ENCODE measurements around the gene VPS35L.
"Not testable (repeated sequence)": the region's sequence is repeated elsewhere in the genome, so short reads cannot be mapped to it uniquely, and the experiment has no call there.

VPS35L gene

GRCh38 chr16:19654147-19654546 lies 98.6 kb downstream of the VPS35L start:
- no peaks in the 10 kb centered on the region for H3K4me1 ChIP-seq (ENCODE audit: control insufficient read depth, insufficient read depth, low read length)
- H3K4me3 ChIP-seq (ENCODE audit: low read length), result no peak overlapping the region
- no peak overlapping the region for H3K27ac ChIP-seq (ENCODE audit: low read depth, low read length)
- H3K36me3 ChIP-seq (ENCODE audit: control insufficient read depth, insufficient read depth, low read length), result peaks cover 15% of the 10 kb centered on the region
- H3K27me3 ChIP-seq (ENCODE audit: control insufficient read depth, insufficient read depth, low read length), result no peaks in the 10 kb centered on the region
- H3K9ac ChIP-seq (ENCODE audit: low read length), result no peak overlapping the region

DNA sequence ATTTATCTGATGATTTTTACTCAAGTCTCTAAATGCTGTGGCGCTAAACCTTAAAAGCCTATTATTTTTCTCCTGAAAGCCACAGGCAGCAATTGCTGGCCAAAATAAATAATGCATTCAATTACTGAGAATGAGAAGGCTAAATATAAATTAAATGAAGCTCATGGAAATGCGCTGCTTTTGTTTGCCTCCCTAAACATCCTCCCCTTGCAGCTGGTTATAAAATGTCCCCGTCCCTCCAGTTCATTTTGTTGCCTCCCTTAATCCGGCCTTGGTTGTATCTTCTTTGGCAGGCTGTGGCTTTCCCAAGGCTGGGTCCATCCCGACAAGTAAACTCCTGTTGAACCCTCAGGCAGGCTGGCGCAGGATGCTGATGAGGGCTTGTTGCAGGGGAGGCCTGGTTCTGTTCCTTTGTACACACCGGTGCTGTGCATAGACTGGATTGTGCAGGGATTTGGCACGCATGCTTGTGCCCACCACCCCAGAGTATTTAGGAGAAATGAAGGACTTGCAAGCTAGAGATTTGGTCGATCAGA lies 99.8 kb downstream of the VPS35L start:
- H3K36me3 ChIP-seq (ENCODE audit: control insufficient read depth, insufficient read depth, low read length), result peaks cover 15% of the 10 kb centered on the region
- H3K9ac ChIP-seq (ENCODE audit: low read length), result no peak overlapping the region
- H3K4me1 ChIP-seq (ENCODE audit: control insufficient read depth, insufficient read depth, low read length), result no peaks in the 10 kb centered on the region
- H3K27ac ChIP-seq (ENCODE audit: low read depth, low read length), result no peak overlapping the region
- no peak overlapping the region for H3K4me3 ChIP-seq (ENCODE audit: low read length)
- H3K27me3 ChIP-seq (ENCODE audit: control insufficient read depth, insufficient read depth, low read length), result no peaks in the 10 kb centered on the region

DNA sequence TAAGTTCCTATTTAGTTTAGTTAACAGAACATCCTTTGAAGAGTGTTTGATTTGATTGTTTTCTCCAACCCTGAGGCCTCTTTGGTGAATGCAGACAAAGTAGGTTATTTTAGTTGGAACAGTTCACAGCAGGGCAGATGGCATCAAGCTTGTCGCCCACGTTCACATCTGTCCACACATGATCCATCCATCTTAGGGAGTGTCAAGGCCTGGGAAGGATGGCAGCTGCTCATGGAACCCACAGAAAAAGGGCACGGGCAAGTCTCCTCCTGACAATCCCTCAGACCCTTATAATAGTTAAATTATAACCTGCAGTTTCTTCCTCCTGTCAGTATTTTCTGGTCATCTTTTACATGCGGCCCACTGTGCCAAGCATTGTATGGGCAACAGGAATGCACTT lies 102.3 kb downstream of the VPS35L start:
- Histone ChIP-seq H3K36me3 (ENCODE audit: control insufficient read depth, insufficient read depth, low read length) (peaks cover 12% of the 10 kb centered on the region), H3K27me3 (ENCODE audit: control insufficient read depth, insufficient read depth, low read length) (no peaks in the 10 kb centered on the region), H3K4me1 (ENCODE audit: control insufficient read depth, insufficient read depth, low read length) (no peaks in the 10 kb centered on the region), H3K9ac (ENCODE audit: low read length) (no peak overlapping the region), H3K4me3 (ENCODE audit: low read length) (no peak overlapping the region), H3K27ac (ENCODE audit: low read depth, low read length) (no peak overlapping the region)

DNA sequence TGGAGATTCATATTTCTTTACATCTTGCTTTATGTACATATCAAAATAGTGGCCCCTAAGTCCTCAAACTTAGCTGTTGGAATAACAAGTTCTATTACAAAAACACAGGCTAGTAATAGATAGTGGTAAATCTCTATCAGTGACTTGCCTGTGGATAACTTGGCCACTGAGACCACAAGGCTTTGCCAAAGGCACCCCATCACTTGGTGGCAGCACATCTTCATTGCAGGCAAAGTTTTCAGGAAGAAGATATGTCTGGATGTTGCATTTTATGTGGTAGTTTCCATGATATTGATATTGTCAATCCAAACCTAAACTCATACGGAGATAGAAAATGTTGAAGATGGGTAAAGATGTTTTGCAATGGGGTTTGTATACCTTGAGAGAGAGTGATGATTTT lies 104.1 kb downstream of the VPS35L start:
- Histone ChIP-seq H3K9ac (ENCODE audit: low read length) (no peak overlapping the region), H3K27ac (ENCODE audit: low read depth, low read length) (no peak overlapping the region), H3K4me1 (ENCODE audit: control insufficient read depth, insufficient read depth, low read length) (no peaks in the 10 kb centered on the region), H3K36me3 (ENCODE audit: control insufficient read depth, insufficient read depth, low read length) (no peaks in the 10 kb centered on the region), H3K27me3 (ENCODE audit: control insufficient read depth, insufficient read depth, low read length) (no peaks in the 10 kb centered on the region), H3K4me3 (ENCODE audit: low read length) (no peak overlapping the region)

DNA sequence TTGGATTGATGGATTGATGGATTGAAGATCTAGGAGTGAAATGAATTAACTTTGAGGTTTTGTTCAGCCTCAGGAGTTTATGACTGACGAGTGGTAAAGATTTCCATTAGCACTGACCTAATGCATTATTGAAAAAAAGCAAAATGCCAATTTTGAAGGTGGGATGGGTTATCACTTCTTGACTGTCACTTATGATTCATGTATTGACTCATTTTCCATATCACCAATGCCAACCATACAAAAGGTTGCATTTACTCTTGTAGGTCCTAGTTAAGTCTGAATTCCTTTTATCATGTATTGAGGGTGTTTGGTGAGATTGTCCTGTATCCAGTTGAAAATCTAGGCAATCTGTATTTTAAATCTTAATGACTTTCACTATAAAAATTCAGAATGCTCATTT lies 104.9 kb downstream of the VPS35L start:
- H3K36me3 ChIP-seq (ENCODE audit: control insufficient read depth, insufficient read depth, low read length), result no peaks in the 10 kb centered on the region

GRCh38 chr16:19662351-19662750 lies 106.8 kb downstream of the VPS35L start:
- no peaks in the 10 kb centered on the region for H3K4me1 ChIP-seq (ENCODE audit: control insufficient read depth, insufficient read depth, low read length)
- H3K9ac ChIP-seq (ENCODE audit: low read length), result no peak overlapping the region
- H3K27me3 ChIP-seq (ENCODE audit: control insufficient read depth, insufficient read depth, low read length), result no peaks in the 10 kb centered on the region
- H3K27ac ChIP-seq (ENCODE audit: low read depth, low read length), result no peak overlapping the region
- no peaks in the 10 kb centered on the region for H3K36me3 ChIP-seq (ENCODE audit: control insufficient read depth, insufficient read depth, low read length)
- H3K4me3 ChIP-seq (ENCODE audit: low read length), result no peak overlapping the region

More for the DNA sequence above, 104.9 kb downstream of the VPS35L start:
- Histone ChIP-seq H3K27ac (ENCODE audit: low read depth, low read length) (no peak overlapping the region), H3K4me3 (ENCODE audit: low read length) (no peak overlapping the region), H3K4me1 (ENCODE audit: control insufficient read depth, insufficient read depth, low read length) (no peaks in the 10 kb centered on the region), H3K9ac (ENCODE audit: low read length) (no peak overlapping the region), H3K27me3 (ENCODE audit: control insufficient read depth, insufficient read depth, low read length) (no peaks in the 10 kb centered on the region)

GRCh38 chr16:19664166-19664565 lies 108.7 kb downstream of the VPS35L start:
- H3K9ac ChIP-seq (ENCODE audit: low read length), result no peak overlapping the region
- H3K4me3 ChIP-seq (ENCODE audit: low read length), result no peak overlapping the region
- H3K27ac ChIP-seq (ENCODE audit: low read depth, low read length), result no peak overlapping the region
- no peaks in the 10 kb centered on the region for H3K4me1 ChIP-seq (ENCODE audit: control insufficient read depth, insufficient read depth, low read length)
- no peaks in the 10 kb centered on the region for H3K27me3 ChIP-seq (ENCODE audit: control insufficient read depth, insufficient read depth, low read length)
- H3K36me3 ChIP-seq (ENCODE audit: control insufficient read depth, insufficient read depth, low read length), result peaks cover 4% of the 10 kb centered on the region

DNA sequence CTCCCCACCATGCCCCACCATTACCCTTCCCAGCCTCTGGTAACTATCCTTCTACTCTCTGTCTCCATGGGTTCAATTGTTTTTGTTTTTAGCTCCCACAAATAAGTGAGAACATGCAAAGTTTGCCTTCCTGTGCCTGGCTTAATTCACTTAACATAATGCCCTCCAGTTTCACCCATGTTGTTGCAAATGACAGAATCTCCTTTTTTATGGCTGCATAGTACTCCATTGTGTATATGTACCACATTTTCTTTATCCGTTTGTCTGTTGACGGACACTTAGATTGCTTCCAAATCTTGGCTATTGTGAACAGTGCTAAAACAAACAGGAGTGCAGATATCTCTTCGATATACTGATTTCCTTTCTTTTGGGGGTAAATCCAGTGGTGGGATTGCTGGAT lies 109.8 kb downstream of the VPS35L start:
- not testable (repeated sequence) for H3K36me3 ChIP-seq (ENCODE audit: control insufficient read depth, insufficient read depth, low read length); H3K27ac ChIP-seq (ENCODE audit: low read depth, low read length); H3K9ac ChIP-seq (ENCODE audit: low read length); H3K27me3 ChIP-seq (ENCODE audit: control insufficient read depth, insufficient read depth, low read length); H3K4me3 ChIP-seq (ENCODE audit: low read length); H3K4me1 ChIP-seq (ENCODE audit: control insufficient read depth, insufficient read depth, low read length)

DNA sequence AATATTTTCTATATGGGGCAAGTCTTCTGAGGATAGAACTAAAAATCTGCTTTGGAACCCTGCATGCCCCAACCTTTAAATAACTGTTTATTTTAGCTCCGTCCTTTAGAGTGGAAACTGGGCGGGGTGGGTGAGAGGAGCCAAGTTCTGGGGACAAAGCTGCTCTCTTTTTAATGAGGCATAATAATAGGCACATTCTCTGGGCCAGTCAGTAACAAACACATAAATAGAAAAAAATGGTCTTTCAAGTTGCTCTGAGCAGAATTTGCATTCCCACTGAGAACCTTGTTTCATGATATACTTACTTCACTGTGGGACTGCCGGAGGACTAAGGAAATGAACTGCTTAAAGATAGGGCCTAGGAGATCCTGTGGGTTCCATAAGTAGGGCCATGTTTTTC lies 111.0 kb downstream of the VPS35L start:
- H3K27ac ChIP-seq (ENCODE audit: low read depth, low read length), result no peak overlapping the region

GRCh38 chr16:19672378-19672777 lies 116.9 kb downstream of the VPS35L start:
- H3K9ac ChIP-seq (ENCODE audit: low read length), result no peak overlapping the region
- H3K4me1 ChIP-seq (ENCODE audit: control insufficient read depth, insufficient read depth, low read length), result no peaks in the 10 kb centered on the region
- no peak overlapping the region for H3K4me3 ChIP-seq (ENCODE audit: low read length)
- peaks cover 17% of the 10 kb centered on the region for H3K36me3 ChIP-seq (ENCODE audit: control insufficient read depth, insufficient read depth, low read length)
- no peaks in the 10 kb centered on the region for H3K27me3 ChIP-seq (ENCODE audit: control insufficient read depth, insufficient read depth, low read length)
- H3K27ac ChIP-seq (ENCODE audit: low read depth, low read length), result no peak overlapping the region

More for the DNA sequence above, 111.0 kb downstream of the VPS35L start:
- Histone ChIP-seq H3K27me3 (ENCODE audit: control insufficient read depth, insufficient read depth, low read length) (no peaks in the 10 kb centered on the region), H3K36me3 (ENCODE audit: control insufficient read depth, insufficient read depth, low read length) (peaks cover 7% of the 10 kb centered on the region), H3K4me1 (ENCODE audit: control insufficient read depth, insufficient read depth, low read length) (no peaks in the 10 kb centered on the region), H3K4me3 (ENCODE audit: low read length) (no peak overlapping the region), H3K9ac (ENCODE audit: low read length) (no peak overlapping the region)

DNA sequence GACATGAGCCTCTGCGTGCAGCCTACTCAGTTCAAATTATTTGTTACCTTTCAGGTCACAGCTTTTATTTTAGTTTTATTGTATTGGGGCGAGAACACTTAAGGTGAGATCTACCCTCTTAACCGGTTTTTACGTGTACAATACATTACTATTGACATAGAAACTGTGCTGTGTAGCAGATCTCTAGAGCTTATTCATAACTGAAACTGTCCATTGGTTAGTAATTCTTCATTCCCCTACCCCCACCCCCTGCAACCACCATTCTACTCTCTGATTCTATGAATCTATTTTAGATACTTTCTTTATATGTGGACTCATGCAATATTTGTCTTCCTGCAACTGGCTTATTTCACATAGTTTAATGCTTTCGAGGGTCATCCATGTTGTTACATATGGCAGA lies 119.0 kb downstream of the VPS35L start:
- peaks cover 15% of the 10 kb centered on the region for H3K36me3 ChIP-seq (ENCODE audit: control insufficient read depth, insufficient read depth, low read length)

DNA sequence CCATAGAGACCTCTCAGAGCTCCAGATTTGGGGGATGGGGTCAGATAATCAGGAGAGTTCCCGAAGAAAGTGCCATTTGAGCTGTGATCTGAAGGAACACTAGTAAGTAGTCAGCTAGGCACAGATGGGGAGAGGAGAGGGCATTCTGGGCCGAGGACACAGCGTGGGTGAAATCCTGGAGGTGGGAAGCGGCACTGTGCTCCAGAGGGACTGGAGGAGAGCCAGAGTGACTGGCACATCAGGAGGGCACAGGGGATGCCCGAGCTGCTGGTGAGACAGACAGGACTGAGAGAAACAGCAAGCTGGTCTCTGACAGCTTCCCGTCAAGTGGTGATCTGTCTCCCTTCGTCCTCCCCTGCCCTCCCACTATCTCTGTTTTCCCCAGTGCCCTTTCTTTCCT lies 121.9 kb downstream of the VPS35L start:
- Histone ChIP-seq H3K4me1 (ENCODE audit: control insufficient read depth, insufficient read depth, low read length) (no peaks in the 10 kb centered on the region), H3K9ac (ENCODE audit: low read length) (no peak overlapping the region), H3K36me3 (ENCODE audit: control insufficient read depth, insufficient read depth, low read length) (peaks cover 15% of the 10 kb centered on the region), H3K27ac (ENCODE audit: low read depth, low read length) (no peak overlapping the region), H3K4me3 (ENCODE audit: low read length) (no peak overlapping the region), H3K27me3 (ENCODE audit: control insufficient read depth, insufficient read depth, low read length) (no peaks in the 10 kb centered on the region)

More for the DNA sequence above, 119.0 kb downstream of the VPS35L start:
- Histone ChIP-seq H3K27ac (ENCODE audit: low read depth, low read length) (no peak overlapping the region), H3K4me1 (ENCODE audit: control insufficient read depth, insufficient read depth, low read length) (no peaks in the 10 kb centered on the region), H3K9ac (ENCODE audit: low read length) (no peak overlapping the region), H3K27me3 (ENCODE audit: control insufficient read depth, insufficient read depth, low read length) (no peaks in the 10 kb centered on the region), H3K4me3 (ENCODE audit: low read length) (no peak overlapping the region)

DNA sequence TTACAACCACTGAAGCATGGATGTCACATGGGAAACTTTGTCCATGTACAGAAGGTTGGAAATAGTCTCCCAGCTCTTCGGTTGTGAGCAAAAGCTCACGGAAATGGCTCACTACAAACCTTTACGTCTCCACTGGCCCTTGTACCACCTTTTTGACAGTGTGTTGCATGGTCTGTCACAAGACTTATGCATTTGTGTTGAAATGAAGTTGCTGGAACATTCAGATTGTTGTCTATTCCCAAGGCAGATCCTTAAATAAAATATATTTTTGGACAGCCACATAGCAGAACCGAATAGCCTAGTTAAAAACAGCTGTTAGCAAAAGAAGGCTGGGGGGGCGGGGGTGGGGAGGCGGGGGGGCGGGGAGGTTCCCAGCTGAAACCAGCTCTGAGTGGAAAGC lies 123.3 kb downstream of the VPS35L start:
- Histone ChIP-seq H3K36me3 (ENCODE audit: control insufficient read depth, insufficient read depth, low read length) (peaks cover 20% of the 10 kb centered on the region), H3K4me1 (ENCODE audit: control insufficient read depth, insufficient read depth, low read length) (no peaks in the 10 kb centered on the region), H3K27ac (ENCODE audit: low read depth, low read length) (no peak overlapping the region)

More for the DNA sequence above, 123.3 kb downstream of the VPS35L start:
- Histone ChIP-seq H3K4me3 (ENCODE audit: low read length) (no peak overlapping the region), H3K27me3 (ENCODE audit: control insufficient read depth, insufficient read depth, low read length) (no peaks in the 10 kb centered on the region), H3K9ac (ENCODE audit: low read length) (no peak overlapping the region)
